ENCODE results near the gene ARHGEF17. TPM values are rescaled to one million over a fixed set of nuclear protein-coding genes. Genes with fewer than 3 reads are reported as not detected.

The ARHGEF17 gene
- total RNA-seq, 4 donors from 2014 or later: 54.0 to 125 (median 61.4) TPM

DNA sequence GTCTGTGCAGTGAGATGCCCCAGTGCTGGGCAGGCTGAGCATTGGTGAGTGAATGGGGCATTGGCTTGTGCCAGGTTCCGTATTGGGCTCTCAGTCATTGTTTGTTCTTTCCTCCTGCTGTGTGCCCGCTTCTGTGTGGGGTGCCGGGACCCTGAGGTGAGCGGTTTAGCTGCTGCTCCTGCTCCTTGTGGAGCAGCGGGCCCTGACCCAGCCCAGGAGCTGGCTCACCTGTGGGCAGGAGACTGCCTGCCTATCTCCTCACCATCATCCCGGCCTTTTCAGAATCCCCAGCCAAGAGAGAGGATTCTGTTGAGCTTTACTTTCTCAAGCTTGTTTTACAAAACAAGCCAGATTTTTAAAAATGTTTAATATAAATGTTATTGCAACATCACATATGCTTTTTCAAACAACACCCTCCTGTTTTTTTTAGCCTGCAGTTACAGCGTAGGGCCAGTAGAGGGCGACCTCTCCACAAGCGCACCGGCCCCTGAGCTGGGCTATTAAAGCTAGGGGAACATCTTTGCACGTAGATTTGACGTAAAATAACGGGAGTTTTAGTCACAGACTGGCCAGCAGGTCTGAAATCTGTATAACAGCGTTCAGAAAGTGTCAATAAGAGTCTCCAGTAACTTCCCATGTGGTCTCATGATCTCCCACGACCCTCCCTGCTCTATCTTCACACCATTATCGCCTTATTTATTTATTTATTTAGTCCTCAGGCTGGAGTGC lies 43.0 kb downstream of the ARHGEF17 start:
- no peak overlapping the region for H3K27ac ChIP-seq
- WGBS, 2 donors: 23% methylated on average over 16 of the region's 16 CpGs
- TF ChIP-seq POLR2A (IDR thresholded peaks at IDR 0.05): no peak
- TF ChIP-seq, protein P1, sequence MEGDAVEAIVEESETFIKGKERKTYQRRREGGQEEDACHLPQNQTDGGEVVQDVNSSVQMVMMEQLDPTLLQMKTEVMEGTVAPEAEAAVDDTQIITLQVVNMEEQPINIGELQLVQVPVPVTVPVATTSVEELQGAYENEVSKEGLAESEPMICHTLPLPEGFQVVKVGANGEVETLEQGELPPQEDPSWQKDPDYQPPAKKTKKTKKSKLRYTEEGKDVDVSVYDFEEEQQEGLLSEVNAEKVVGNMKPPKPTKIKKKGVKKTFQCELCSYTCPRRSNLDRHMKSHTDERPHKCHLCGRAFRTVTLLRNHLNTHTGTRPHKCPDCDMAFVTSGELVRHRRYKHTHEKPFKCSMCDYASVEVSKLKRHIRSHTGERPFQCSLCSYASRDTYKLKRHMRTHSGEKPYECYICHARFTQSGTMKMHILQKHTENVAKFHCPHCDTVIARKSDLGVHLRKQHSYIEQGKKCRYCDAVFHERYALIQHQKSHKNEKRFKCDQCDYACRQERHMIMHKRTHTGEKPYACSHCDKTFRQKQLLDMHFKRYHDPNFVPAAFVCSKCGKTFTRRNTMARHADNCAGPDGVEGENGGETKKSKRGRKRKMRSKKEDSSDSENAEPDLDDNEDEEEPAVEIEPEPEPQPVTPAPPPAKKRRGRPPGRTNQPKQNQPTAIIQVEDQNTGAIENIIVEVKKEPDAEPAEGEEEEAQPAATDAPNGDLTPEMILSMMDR (IDR thresholded peaks at IDR 0.05): peak; percentile 76 to 96 (median 90)
- no peaks in the 10 kb centered on the region for H3K9me3 ChIP-seq
- intact Hi-C loops (cut with DNase I): no loop called here
- H3K4me3 ChIP-seq (replicated peaks in 1 of 3): no peak overlapping the region
- peaks cover 11 to 21% of the 10 kb centered on the region in 2 donors for H3K4me1 ChIP-seq
- DNase-seq: peak; percentile 44 to 51
- peaks cover 7 to 8% of the 10 kb centered on the region in 2 donors for H3K36me3 ChIP-seq
- no peaks in the 10 kb centered on the region for H3K27me3 ChIP-seq

DNA sequence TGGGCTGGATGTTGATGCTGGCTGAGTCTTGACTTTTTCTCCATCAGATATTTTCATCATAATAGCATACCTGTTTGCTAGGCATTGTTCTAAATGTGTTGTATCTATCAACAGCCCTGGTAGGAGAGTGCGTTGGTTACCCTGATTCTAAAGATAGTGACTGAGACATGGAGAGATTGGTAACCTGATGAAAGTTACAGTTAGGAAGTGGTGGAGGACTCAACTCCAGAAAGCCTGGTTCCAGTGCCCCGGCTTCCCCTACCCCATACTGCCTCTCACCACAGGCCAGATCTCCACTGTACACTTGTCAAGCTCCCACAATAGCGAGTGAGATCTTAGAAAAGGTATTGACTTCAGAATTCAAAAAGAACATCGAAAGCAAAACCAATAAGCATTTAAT lies 45.3 kb downstream of the ARHGEF17 start:
- no peaks in the 10 kb centered on the region for H3K9me3 ChIP-seq
- no peak overlapping the region for H3K4me3 ChIP-seq (replicated peaks in 1 of 3)
- WGBS, 2 donors: 92 to 94% methylated on average over 4 of the region's 4 CpGs
- peaks cover 18 to 20% of the 10 kb centered on the region in 2 donors for H3K36me3 ChIP-seq
- H3K27ac ChIP-seq: no peak overlapping the region
- no peak for DNase-seq
- H3K4me1 ChIP-seq: peaks cover 11 to 21% of the 10 kb centered on the region in 2 donors
- TF ChIP-seq, protein P1 (IDR thresholded peaks at IDR 0.05): no peak
- no peak for TF ChIP-seq POLR2A (IDR thresholded peaks at IDR 0.05)
- intact Hi-C loops (cut with DNase I): no loop called here
- no peaks in the 10 kb centered on the region for H3K27me3 ChIP-seq

DNA sequence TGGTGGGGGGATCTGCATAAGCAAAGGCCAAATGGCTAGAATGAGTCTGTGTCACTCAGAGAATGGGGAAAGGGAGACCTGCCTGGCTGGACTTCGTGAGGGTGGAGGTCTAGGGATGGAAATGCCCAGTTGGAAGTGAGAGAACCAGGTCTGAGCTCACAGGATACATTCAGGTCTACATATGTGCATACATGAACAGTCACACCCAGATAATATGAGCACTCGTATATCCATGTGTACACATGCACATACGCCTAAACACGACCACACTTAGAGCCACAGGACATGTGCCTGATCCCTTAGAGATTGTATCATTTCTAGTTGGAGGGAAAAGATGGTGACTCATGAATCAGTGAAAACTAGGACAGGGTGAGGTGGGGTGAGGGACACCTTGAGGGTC lies 47.0 kb downstream of the ARHGEF17 start:
- peaks cover 19 to 29% of the 10 kb centered on the region in 2 donors for H3K36me3 ChIP-seq
- H3K9me3 ChIP-seq: no peaks in the 10 kb centered on the region
- 91 to 95% methylated on average over 4 of the region's 4 CpGs for WGBS, 2 donors
- TF ChIP-seq, protein P1 (IDR thresholded peaks at IDR 0.05): no peak
- no peak for TF ChIP-seq POLR2A (IDR thresholded peaks at IDR 0.05)
- no peak overlapping the region for H3K27ac ChIP-seq
- no peaks in the 10 kb centered on the region for H3K27me3 ChIP-seq
- intact Hi-C loops (cut with DNase I): no loop called here
- no peak for DNase-seq
- peaks cover 1 to 15% of the 10 kb centered on the region in 2 donors for H3K4me1 ChIP-seq
- H3K4me3 ChIP-seq (replicated peaks in 1 of 3): no peak overlapping the region

DNA sequence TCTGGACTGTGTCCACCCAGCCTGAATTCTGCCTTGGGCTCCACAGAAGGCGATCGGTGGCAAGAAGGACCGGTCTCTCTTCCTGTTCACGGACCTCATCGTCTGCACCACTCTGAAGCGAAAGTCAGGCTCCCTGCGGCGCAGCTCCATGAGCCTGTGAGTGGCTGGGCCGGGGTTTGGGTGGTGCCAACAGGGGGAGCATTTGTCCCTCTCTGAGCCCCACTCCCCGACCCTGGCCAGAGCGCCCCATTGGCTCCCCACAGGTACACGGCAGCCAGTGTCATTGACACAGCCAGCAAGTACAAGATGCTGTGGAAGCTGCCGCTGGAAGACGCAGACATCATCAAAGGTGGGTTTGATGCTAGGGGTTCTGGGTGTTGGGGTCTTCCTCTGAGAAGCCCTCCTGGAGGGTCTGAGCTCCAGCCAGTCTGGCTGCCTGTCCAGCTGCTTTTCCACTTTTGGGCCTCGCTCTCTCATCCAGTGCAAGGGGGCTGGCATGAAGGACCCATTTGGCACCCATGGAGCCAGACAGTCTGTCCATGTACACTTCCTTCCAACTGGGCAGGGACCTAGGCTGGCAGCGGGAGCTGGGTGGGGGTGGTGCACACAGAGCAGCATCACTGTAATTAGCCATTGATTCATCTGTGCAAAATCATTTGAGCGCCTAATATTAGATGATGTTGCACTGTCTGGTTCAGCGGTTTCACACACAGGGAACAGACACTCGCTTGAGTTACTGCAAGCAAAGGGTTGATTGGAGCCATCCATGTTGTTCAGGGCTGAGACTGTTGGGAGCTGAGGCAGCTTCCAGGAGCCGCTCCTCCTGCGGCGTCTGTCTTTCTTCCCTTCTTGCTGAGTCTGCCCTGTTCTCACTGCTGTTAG lies 49.1 kb downstream of the ARHGEF17 start:
- Histone ChIP-seq H3K9me3 (no peaks in the 10 kb centered on the region), H3K36me3 (peaks cover 38 to 44% of the 10 kb centered on the region in 2 donors), H3K27me3 (no peaks in the 10 kb centered on the region), H3K4me3 (replicated peaks in 1 of 3) (no peak overlapping the region), H3K27ac (no peak overlapping the region), H3K4me1 (peaks cover 0 to 3% of the 10 kb centered on the region in 2 donors)
- no peak for DNase-seq
- TF ChIP-seq, protein P1 (IDR thresholded peaks at IDR 0.05): no peak
- TF ChIP-seq POLR2A (IDR thresholded peaks at IDR 0.05): no peak
- 93% methylated on average over 14 to 18 of the region's 22 CpGs for WGBS, 2 donors
- intact Hi-C loops (cut with DNase I): no loop called here

Measured in thyroid gland (tissue), 4 donors.